ENCODE measurements around the gene SKI. TPM values are rescaled to one million over a fixed set of nuclear protein-coding genes. Genes with fewer than 3 reads are reported as not detected.

SKI gene
- total and polyA plus RNA-seq, 2 of the 4 experiments (the other 2 are of a cell fraction) = 2.3 to 20.1 TPM

GRCh38 chr1:2278591-2279209 is 50.6 kb downstream of the SKI start:
- BruUV-seq (replicated peaks) = no TSS peak
- TF ChIP-seq RFX5 (IDR thresholded peaks at IDR 0.05; ENCODE audit: low read depth, low read length) (no peak), CHD1 (IDR thresholded peaks at IDR 0.05; ENCODE audit: low read depth, low read length) (no peak), CEBPB (IDR thresholded peaks at IDR 0.05; ENCODE audit: low read depth, low read length) (no peak), RCOR1 (IDR thresholded peaks at IDR 0.05; ENCODE audit: insufficient replicate concordance, low read length) (no peak), MAZ (IDR thresholded peaks at IDR 0.05; ENCODE audit: borderline replicate concordance, low read depth, low read length) (no peak), RAD21 (IDR thresholded peaks at IDR 0.05; ENCODE audit: low read length) (no peak), SMC3 (IDR thresholded peaks at IDR 0.05; ENCODE audit: low read depth, low read length) (no peak), CTCF (conservative IDR thresholded peaks at IDR 0.05; ENCODE audit: low read depth, low read length) (no peak), NFE2L2 (IDR thresholded peaks at IDR 0.05; ENCODE audit: low read depth, low read length) (no peak), MAFK (IDR thresholded peaks at IDR 0.05; ENCODE audit: low read depth, low read length) (no peak), MXI1 (IDR thresholded peaks at IDR 0.05; ENCODE audit: borderline replicate concordance, low read depth, low read length) (no peak), ELK1 (IDR thresholded peaks at IDR 0.05; ENCODE audit: borderline replicate concordance, low read depth, low read length) (no peak), POLR2A (IDR thresholded peaks at IDR 0.05; ENCODE audit: low read depth, low read length) (no peak), BHLHE40 (IDR thresholded peaks at IDR 0.05; ENCODE audit: low read depth, low read length) (no peak), USF2 (IDR thresholded peaks at IDR 0.05; ENCODE audit: low read depth, low read length) (no peak)

More at GRCh38 chr1:2278591-2279209, 50.6 kb downstream of the SKI start:
- H2BK120ac ChIP-seq (ENCODE audit: low read depth, low read length) = peak overlapping the region; percentile 76
- dilution Hi-C loops (cut with HindIII; ENCODE audit: low sequenced_read_pairs, unreplicated experiment) (no loop called here), intact Hi-C loops (cut with micrococcal nuclease) (loop anchor here (5.0 kb wide), 1 partner anchor 46 kb away; no protein-coding TSS in a partner anchor), in situ Hi-C loops (cut with MboI; ENCODE audit: low sequenced_read_pairs) (no loop called here)
- peak overlapping the region; percentile 22; the same call in 1 of the 3 replicates for H2BK15ac ChIP-seq (ENCODE audit: low read depth, low read length)
- peak overlapping the region; percentile 48; the same call in 1 of the 2 replicates for H2BK20ac ChIP-seq (ENCODE audit: low read depth, low read length)
- no peaks in the 10 kb centered on the region for H3K9me3 ChIP-seq (ENCODE audit: control insufficient read depth, insufficient read depth, low read length)
- peak overlapping the region; percentile 79 for H3K4me2 ChIP-seq (ENCODE audit: low read depth, low read length)
- H4K91ac ChIP-seq (ENCODE audit: insufficient read depth, low read depth, low read length) = peak overlapping the region; percentile 84
- H3K27me3 ChIP-seq (ENCODE audit: control insufficient read depth, insufficient read depth, low read length) = no peaks in the 10 kb centered on the region
- H3K79me1 ChIP-seq (ENCODE audit: low read depth in 1 of 2, low read length in 2 of 2) = peaks cover 13 to 67% of the 10 kb centered on the region in 2 experiments
- peak overlapping the region; percentile 97 for H2AK9ac ChIP-seq (replicated peaks; ENCODE audit: low read depth, low read length, poor library complexity)
- H2AFZ ChIP-seq (replicated peaks; ENCODE audit: low read length, poor library complexity) = peak overlapping the region; percentile 77
- peaks cover 56% of the 10 kb centered on the region for H4K20me1 ChIP-seq (ENCODE audit: insufficient read depth, low read length)
- H3K9ac ChIP-seq (ENCODE audit: low read depth, low read length) = peak overlapping the region; percentile 52
- H3K56ac ChIP-seq (ENCODE audit: extremely low read depth, insufficient read depth, low read length) = no peak overlapping the region
- ATAC-seq (ENCODE audit: low read depth) (no peak; the same call in 1 of the 2 replicates), DNase-seq (no peak)
- peak overlapping the region; percentile 82 for H3K14ac ChIP-seq (replicated peaks; ENCODE audit: low read depth, low read length)
- H3K9me1 ChIP-seq (ENCODE audit: insufficient read depth, low read length) = peaks cover 26% of the 10 kb centered on the region
- no CpG with 5 or more reads among the region's 16 CpGs for WGBS, 2 experiments (ENCODE audit: extremely low coverage in 2 of 2, insufficient read length in 1 of 2)
- H3K4me3 ChIP-seq (ENCODE audit: insufficient read depth, low read depth, low read length) = no peak overlapping the region
- H3K4ac ChIP-seq (ENCODE audit: low read depth, low read length) = peak overlapping the region; percentile 82
- H2AK5ac ChIP-seq (ENCODE audit: low read depth, low read length) = peak overlapping the region; percentile 95
- peak overlapping the region; percentile 76 for H3K23ac ChIP-seq (ENCODE audit: low read depth, low read length)
- CTCF ChIA-PET = interaction anchor here (0.6 kb wide), 1 partner anchor 38 kb away, joined by 5 read pairs; no protein-coding TSS in a partner anchor
- H4K8ac ChIP-seq (ENCODE audit: low read depth in 2 of 2, low read length in 2 of 2) = peak overlapping the region; percentile 82 to 86; a peak in 3 of 4 replicates
- POLR2A ChIA-PET (ENCODE audit: unreplicated experiment) = interaction anchor here (1.2 kb wide), 1 partner anchor 12 kb away, joined by 3 read pairs; no protein-coding TSS in a partner anchor
- H3K18ac ChIP-seq (ENCODE audit: low read depth, low read length) = peak overlapping the region; percentile 72
- peak overlapping the region; percentile 65; the same call in 1 of the 2 replicates for H4K5ac ChIP-seq (ENCODE audit: low read depth, low read length)
- peaks cover 52% of the 10 kb centered on the region for H3K4me1 ChIP-seq (ENCODE audit: control insufficient read depth, insufficient read depth, low read length)
- peaks cover 6% of the 10 kb centered on the region for H3K36me3 ChIP-seq (ENCODE audit: control insufficient read depth, insufficient read depth, low read length)
- peak overlapping the region; percentile 95 for H3K27ac ChIP-seq (ENCODE audit: insufficient read depth, low read length)
- peak overlapping the region; percentile 82 for H2BK5ac ChIP-seq (ENCODE audit: low read depth, low read length, poor library complexity, severe bottlenecking)
